HG03103 (cell line): ENCODE data around the gene TBC1D1.
"Not testable (repeated sequence)": the region's sequence is repeated elsewhere in the genome, so short reads cannot be mapped to it uniquely, and the experiment has no call there.

Experiments used
- ATAC-seq: cut with Tn5 transposase; IDR thresholded peaks from one replicate; pipeline ENCODE4 v1.9.1; 2021; ENCODE audit warnings: low read depth; ENCODE audit not compliant: unreplicated experiment

The TBC1D1 gene

GRCh38 chr4:37960679-37961450 is 70.0 kb downstream of the TBC1D1 start:
- no peak for ATAC-seq

DNA sequence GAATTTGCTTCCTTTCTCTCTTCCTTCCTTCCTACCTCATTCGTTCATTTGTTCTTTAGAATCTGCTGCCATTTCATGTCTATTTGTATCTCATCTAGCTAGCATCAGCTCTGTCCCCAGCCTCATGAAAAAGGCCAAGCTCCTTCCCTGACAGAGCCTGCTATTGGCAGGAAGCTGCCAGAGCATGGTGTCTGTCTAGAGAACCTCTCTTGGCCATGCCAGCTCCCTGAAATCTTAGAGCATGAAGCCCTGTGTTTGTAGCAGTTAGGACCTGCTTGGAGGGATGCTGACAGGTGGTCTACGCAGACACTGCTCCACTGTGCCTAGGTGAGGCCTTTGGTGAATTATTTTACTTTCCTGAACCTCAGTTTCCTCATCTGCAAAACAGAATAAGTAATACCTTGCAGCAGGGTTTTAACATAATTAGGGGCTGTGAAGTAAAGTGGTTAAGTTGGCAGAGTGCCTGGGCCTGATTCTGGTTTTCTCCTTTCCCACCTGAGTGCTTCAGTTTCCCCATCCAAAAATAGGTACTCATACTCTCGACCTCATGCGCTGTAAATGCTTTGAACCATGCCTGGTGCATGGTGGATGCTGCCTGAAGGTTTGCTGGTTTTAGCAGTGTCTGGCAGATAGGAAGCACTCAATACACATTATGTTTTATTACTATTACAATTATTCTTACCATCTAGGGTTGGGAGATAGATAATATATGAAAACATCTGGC is 74.0 kb downstream of the TBC1D1 start:
- ATAC-seq, result peak; percentile 61

DNA sequence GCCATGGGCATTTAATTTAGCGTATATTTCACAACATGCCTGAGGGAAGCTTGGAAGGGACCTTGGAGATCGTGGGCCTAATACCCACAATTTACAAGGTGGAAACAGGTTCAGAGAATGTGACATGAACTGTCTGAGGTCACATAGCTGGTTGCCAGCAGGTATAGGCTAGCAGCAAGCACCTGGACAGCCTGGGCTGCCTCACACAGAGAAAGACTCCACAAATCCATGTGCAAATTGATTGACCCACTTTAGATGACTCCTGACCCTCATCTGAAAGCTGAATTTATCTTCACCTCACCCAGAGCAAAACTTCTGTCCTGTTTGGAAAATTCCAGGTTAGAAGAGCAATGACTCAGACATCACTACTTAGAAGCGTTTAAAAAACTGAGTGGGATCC is 75.2 kb downstream of the TBC1D1 start:
- ATAC-seq, result no peak

DNA sequence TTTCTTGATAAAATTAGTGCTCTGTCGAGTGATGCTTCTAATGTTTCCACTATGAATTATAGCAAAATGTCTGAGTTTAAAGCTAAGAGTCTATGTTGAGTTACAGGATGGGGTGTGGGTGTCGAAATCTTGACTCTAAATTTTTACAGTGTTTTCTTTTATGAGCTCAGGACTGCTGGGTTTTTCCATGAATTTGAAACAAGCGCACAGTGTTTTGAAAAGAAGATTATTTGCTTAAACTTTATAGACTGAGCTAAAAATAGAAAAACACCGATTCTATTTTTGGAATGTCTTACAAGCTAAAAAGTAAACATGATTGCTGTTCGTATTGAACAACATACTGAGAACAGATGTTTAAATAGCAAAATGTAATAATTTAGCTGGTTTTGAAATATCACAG is 76.9 kb downstream of the TBC1D1 start:
- no peak for ATAC-seq

DNA sequence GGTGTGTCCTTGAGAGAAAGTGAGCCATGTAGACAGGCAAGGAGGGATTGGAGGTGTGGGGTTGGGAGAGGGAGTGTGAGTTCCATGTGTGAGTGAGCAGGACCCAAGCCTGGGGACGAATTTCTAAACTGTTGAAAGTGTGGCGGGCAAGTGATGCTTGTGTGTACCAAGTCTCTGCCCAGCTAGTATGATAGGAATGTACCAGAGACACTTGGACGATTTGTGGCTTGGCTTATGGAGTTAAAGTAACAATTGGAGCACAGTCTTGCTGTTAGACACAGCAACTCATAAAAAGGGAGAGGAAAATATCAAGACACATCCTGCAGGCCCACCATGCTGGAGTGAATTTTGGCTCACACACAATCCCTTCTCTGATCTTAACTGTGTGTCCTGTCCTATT is 77.9 kb downstream of the TBC1D1 start:
- no peak for ATAC-seq

- no peak for ATAC-seq
These were observed 79.8 kb downstream of the TBC1D1 start for GRCh38 chr4:37970702-37971101.

DNA sequence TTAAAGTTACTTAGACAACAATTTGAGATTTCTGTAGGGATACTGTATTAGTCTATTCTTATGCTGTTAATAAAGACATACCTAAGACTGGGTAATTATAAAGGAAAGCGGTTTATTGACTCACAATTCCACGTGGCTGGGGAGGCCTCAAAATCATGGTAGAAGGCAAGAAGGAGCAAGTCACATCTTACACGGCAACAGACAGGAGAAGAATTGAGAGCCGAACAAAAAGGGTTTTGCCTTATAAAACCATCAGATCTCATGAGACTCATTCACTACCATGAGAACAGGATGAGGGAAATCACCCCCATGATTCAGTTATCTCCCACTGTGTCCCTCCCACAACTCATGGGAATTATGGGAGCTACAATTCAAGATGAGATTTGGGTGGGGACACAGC is 80.3 kb downstream of the TBC1D1 start:
- no peak for ATAC-seq

GRCh38 chr4:37973441-37973840 is 82.6 kb downstream of the TBC1D1 start:
- no peak for ATAC-seq

GRCh38 chr4:37975321-37975822 is 84.5 kb downstream of the TBC1D1 start:
- ATAC-seq, result not testable (repeated sequence)

- no peak for ATAC-seq
These were observed 85.6 kb downstream of the TBC1D1 start for GRCh38 chr4:37976507-37976906.

DNA sequence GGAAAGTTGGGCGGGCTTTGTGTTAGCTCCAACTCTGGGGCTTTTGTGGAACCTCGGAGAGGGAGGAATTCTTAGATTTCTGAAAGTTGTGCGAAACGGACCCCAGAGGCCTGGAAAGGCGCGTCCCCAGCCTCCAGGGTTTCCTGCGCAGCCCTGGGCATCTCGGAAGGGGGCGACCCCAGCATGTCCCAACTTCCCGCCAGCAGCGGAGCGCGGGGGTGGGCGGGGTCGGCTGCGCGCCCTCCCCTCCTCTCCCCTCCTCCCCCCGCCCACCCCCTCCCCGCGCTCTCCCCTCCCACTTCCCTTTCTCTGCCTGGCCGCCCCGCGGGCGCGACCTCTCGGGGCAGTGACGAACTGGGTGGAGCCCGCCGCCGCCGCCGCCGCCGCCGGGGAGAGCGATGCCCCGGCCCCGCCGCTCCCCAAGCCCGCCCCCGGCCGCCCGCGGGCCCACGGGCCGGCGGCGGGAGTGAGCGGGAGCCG is 86.1 kb downstream of the TBC1D1 start:
- peak; percentile 79 for ATAC-seq

- ATAC-seq, result peak; percentile 46
These were observed 86.8 kb downstream of the TBC1D1 start for GRCh38 chr4:37977471-37978247.

DNA sequence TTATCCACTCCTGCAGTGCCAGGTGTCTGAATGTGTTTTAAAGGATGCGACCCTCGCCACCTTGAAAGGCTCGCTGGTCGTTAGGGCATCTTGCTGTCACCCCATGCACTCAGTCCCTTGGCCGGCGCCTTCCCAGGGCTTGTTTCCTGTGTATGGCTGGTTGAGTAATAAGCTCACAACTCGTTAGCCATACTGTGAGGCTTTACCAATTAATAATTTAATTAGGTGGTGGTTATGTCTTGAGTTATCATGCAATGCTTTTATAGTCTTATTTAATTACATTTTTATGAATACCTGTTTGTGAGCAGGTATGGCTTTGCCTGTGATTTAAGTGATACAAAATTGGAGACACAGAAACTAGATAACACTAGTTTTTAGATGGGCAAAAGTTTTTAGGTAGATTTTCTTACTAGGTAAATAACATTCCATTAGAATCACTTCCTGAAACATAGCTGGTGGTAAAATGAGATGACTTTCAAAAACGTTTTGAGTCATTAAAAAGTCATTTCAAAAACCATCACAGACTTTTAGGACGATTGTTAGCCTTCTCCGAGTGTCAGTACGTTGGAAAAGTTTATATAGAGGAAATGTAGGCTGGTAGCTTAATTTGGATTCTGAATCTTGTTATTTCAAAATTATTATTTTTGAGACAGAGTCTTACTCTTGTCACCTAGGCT is 87.5 kb downstream of the TBC1D1 start:
- ATAC-seq, result peak; percentile 15

- ATAC-seq, result no peak
These were observed 89.4 kb downstream of the TBC1D1 start for GRCh38 chr4:37980246-37980645.

DNA sequence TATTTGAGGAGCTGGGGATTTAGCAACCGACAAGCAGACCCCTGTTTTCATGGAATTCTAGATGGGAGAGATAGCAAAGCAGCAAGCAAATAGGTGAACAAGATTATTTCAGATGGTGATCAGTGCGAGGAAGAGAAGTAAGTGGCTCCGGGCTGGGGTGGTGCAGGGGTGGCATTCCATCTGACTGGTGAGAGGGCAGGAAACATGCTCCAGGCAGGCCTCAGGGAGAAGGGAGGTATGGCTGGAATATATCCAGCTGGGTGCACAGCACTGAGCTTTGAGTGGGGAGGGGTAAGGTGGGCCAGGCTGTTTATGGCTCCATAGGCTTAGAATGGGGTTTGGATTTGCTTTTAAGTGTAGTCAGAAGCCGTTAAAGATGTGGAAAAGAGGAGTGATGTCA is 90.5 kb downstream of the TBC1D1 start:
- ATAC-seq, result no peak

DNA sequence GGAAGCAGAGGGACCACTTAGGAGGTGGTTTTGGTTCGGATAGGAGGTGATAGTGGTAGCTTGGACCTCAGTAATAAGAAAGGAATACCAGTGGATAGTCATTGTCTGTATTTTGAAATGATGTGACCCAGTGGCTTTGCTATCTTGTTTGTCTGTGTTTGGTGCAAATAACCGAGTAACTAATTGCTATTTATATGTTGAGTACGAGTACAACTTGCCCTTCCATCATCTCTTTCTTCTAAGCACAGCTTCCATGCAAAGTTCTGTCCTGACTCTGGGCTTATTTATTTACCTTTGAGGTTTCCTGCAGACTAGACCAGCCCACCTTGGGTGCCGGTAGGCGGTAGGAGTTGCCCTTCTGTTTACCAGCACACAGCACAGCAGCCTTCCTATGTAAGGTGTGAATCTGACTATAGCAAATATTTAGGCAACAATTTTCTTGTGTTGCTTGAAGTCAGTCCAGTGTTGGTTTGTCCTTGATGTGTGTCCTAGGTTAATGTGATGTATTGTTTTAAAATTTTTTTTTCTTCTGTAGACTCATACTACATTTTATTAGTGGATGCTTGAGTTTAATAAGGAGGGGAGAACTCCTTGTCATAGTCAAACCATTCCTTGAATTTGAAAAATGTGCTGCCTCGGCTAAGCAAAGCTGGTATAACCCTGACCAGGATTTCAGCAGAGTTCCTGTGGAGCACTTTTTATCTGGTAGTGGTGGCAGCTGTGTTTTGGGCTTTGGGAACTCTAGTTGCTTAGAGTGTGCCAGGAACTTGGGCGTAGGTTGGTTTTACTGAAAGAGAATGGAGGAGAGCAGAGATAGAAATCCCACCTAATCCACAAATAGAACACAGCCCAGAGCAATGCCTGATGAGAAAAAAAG is 91.2 kb downstream of the TBC1D1 start:
- ATAC-seq, result no peak

DNA sequence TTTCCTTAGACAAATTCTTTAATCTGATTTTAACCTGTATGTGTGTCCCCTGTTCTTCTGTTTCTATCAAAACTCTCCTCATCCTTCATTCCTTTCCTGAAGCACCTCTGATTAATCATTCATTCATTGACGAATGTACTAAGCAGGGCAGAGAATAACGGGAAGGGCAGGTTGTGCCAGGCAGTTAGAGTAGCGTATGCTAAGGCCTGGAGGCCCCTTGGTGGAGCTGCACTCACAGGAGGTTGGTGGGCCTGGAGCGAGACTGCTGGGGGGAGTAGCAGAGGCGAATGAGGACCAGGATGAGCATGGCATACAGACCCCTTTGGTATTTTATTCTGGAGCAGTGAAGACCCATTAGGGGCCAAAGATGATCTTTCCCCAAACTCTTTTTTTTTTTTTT is 91.9 kb downstream of the TBC1D1 start:
- ATAC-seq, result no peak

GRCh38 chr4:37983951-37984350 is 93.1 kb downstream of the TBC1D1 start:
- no peak for ATAC-seq

DNA sequence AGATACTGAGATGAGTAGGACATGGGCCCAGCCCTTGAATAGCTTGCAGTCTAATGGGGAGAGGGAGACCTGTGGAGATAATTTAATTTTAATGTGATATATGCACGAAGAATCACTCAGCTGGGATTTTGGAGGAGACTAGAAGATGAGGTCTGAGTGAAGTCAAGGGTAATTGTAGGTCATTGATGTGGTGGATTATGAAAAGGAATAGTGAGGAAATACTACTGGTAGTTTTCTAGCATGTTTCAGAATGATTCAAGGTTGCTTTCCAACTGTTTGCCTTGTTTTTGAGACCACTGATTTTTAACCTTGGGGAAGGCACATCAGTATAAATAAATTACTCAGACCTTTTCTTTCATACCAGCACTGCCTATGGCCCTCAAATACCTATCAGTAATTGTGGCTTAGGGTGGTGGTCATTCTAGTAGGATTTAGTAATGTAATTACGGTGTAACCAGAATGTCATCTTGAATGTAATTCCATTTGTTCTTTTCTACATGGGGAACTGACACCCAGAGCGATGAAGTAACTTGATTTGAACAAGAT is 94.9 kb downstream of the TBC1D1 start:
- ATAC-seq, result no peak
